Epithelial cell of proximal tubule (primary cell): ENCODE measurements around the gene DKK3. TPM values are rescaled to one million over a fixed set of nuclear protein-coding genes. Genes with fewer than 3 reads are reported as not detected.

Source experiments
- DNase-seq: peaks from one replicate; pipeline ENCODE4 v3.0.0-alpha.2; 2011; ENCODE audit warnings: low read depth
- H3K4me3 ChIP-seq: 2 replicates; pipeline ENCODE4 v1.5.1; 2011; ENCODE audit warnings: low read depth, mild to moderate bottlenecking, low read length
- CTCF ChIP-seq: conservative IDR thresholded peaks from 2 replicates; pipeline ENCODE4 v1.5.1; 2012; ENCODE audit warnings: low read depth, mild to moderate bottlenecking, low read length
- total RNA-seq: library from RNA; depleted of rRNA; stranded (reverse); fragments of >200 nt; gene quantifications from 2 replicates; pipeline ENCODE4 v1.2.3, GENCODE V29; 2015

The DKK3 gene
- total RNA-seq, 1 donor from 2014 or later: 133 TPM

DNA sequence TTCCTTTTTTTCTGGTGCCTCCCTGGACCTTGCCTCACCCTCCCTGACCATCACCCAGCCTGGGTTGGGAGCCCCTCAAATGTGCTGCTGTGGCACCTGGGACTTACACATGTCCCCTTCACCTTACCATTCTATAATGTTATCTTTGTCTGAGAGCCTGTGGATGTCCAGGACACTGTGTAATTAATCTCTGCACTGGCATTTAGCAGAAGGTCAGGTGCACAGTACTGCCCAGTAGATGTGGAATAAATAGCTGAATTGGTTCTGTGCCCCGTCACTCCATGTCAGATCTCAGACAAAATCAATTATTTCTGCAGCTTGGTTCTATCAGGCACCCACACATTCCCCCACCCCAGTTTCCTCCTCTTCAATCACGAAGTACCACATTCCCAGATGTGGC lies 19.9 kb upstream of the DKK3 start:
- TF ChIP-seq CTCF: no peak
- no peak overlapping the region for H3K4me3 ChIP-seq
- no peak for DNase-seq

- H3K4me3 ChIP-seq: no peak overlapping the region
- no peak for DNase-seq
These were observed 18.1 kb upstream of the DKK3 start for GRCh38 chr11:12026331-12027211.

DNA sequence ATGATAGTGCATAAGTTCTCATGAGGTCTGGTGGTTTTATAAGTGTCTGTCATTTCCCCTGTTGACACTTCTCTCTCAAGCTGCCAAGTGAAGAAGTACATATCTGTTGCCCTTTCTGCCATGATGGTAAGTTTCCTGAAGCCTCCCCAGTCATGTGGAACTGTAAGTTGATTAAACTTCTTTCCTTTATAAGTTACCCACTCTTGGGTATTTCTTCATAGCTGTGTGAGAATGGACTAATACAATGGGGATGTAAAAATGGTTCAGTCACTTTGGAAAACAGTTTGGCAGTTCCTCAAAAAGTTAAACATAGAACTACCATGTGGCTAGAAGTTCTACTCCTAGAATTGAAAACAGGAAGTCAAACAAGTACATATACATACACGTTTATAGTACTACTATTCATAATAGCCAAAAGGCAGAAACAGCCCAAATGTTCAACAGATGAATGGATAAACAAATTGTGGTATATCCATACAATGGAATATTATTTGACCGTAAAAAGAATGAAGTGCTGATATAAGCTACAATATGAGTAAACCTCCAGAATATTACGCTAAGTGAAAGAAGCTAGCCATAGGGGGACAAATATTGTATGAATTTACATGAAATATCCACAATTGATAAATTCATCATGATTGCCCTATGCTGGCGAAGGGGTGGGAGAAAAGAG lies 16.0 kb upstream of the DKK3 start:
- H3K4me3 ChIP-seq: no peak overlapping the region
- DNase-seq: no peak
- no peak for TF ChIP-seq CTCF

More at GRCh38 chr11:12026331-12027211, 18.1 kb upstream of the DKK3 start:
- TF ChIP-seq CTCF: no peak

DNA sequence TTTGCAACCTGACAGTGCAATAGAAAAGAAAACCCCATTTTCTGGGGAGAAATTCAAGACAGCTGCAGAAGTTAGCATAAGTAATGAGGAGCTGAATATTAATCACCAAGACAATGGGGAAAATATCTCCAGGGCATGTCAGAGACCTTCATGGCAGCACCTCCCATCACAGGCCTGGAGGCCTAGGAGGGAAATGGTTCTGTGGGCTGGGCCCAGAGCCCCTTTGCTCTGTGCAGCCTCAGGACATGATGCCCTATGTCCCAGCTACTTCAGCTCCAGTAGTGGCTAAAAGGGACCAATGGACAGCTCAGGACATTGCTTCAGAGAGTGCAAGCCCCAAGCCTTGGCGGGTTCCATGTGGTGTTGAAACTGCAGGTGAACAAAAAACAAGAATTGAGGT lies 14.6 kb upstream of the DKK3 start:
- DNase-seq: no peak
- H3K4me3 ChIP-seq: no peak overlapping the region
- no peak for TF ChIP-seq CTCF

GRCh38 chr11:12020546-12020945 lies 12.1 kb upstream of the DKK3 start:
- no peak for TF ChIP-seq CTCF
- H3K4me3 ChIP-seq: no peak overlapping the region
- DNase-seq: no peak

GRCh38 chr11:12019866-12020416 lies 11.5 kb upstream of the DKK3 start:
- H3K4me3 ChIP-seq: no peak overlapping the region
- TF ChIP-seq CTCF: no peak
- DNase-seq: no peak
